ENCODE measurements around the gene FAM110C.
A peak's percentile ranks its signal among the peaks of the same experiment; 100 is the strongest.

The FAM110C gene

GRCh38 chr2:35852-36251, 10.5 kb downstream of the FAM110C start:
- H3K4me3 Mint-ChIP-seq = no peak overlapping the region
- H3K36me3 Mint-ChIP-seq (ENCODE audit: low read depth) = no peaks in the 10 kb centered on the region
- peaks cover 12% of the 10 kb centered on the region for H3K27me3 Mint-ChIP-seq (ENCODE audit: low read depth)
- H3K9me3 Mint-ChIP-seq = no peaks in the 10 kb centered on the region
- TF ChIP-seq CTCF (IDR thresholded peaks at IDR 0.05; ENCODE audit: unreplicated experiment in 3 of 3) = no peak
- no peak overlapping the region for H3K27ac Mint-ChIP-seq
- no peaks in the 10 kb centered on the region for H3K4me1 Mint-ChIP-seq

- TF ChIP-seq CTCF (IDR thresholded peaks at IDR 0.05; ENCODE audit: unreplicated experiment in 3 of 3) = no peak
- H3K4me3 Mint-ChIP-seq = no peak overlapping the region
- H3K4me1 Mint-ChIP-seq = no peaks in the 10 kb centered on the region
- H3K9me3 Mint-ChIP-seq = no peaks in the 10 kb centered on the region
- no peaks in the 10 kb centered on the region for H3K36me3 Mint-ChIP-seq (ENCODE audit: low read depth)
- H3K27me3 Mint-ChIP-seq (ENCODE audit: low read depth) = peaks cover 8% of the 10 kb centered on the region
- no peak overlapping the region for H3K27ac Mint-ChIP-seq
Measured at GRCh38 chr2:33620-34019, 12.7 kb downstream of the FAM110C start.

- H3K27me3 Mint-ChIP-seq (ENCODE audit: low read depth) = peaks cover 12% of the 10 kb centered on the region
- H3K27ac Mint-ChIP-seq = no peak overlapping the region
- H3K36me3 Mint-ChIP-seq (ENCODE audit: low read depth) = no peaks in the 10 kb centered on the region
- peaks cover 14% of the 10 kb centered on the region for H3K4me1 Mint-ChIP-seq
- no peaks in the 10 kb centered on the region for H3K9me3 Mint-ChIP-seq
- no peak overlapping the region for H3K4me3 Mint-ChIP-seq
- TF ChIP-seq CTCF (IDR thresholded peaks at IDR 0.05; ENCODE audit: unreplicated experiment in 3 of 3) = no peak
Measured at GRCh38 chr2:32068-32467, 14.2 kb downstream of the FAM110C start.

GRCh38 chr2:29253-29652, 17.1 kb downstream of the FAM110C start:
- Mint-ChIP-seq H3K36me3 (ENCODE audit: low read depth) (no peaks in the 10 kb centered on the region), H3K27me3 (ENCODE audit: low read depth) (peaks cover 16% of the 10 kb centered on the region), H3K9me3 (no peaks in the 10 kb centered on the region), H3K4me3 (no peak overlapping the region), H3K27ac (no peak overlapping the region), H3K4me1 (peaks cover 39% of the 10 kb centered on the region)
- TF ChIP-seq CTCF (IDR thresholded peaks at IDR 0.05; ENCODE audit: unreplicated experiment in 3 of 3) = no peak

GRCh38 chr2:28406-28975, 17.8 kb downstream of the FAM110C start:
- Mint-ChIP-seq H3K36me3 (ENCODE audit: low read depth) (no peaks in the 10 kb centered on the region), H3K4me3 (no peak overlapping the region), H3K27me3 (ENCODE audit: low read depth) (peaks cover 16% of the 10 kb centered on the region), H3K9me3 (no peaks in the 10 kb centered on the region), H3K4me1 (peaks cover 44% of the 10 kb centered on the region), H3K27ac (no peak overlapping the region)
- TF ChIP-seq CTCF (IDR thresholded peaks at IDR 0.05; ENCODE audit: unreplicated experiment in 3 of 3) = no peak

- Mint-ChIP-seq H3K27me3 (ENCODE audit: low read depth) (peaks cover 14% of the 10 kb centered on the region), H3K4me1 (peaks cover 44% of the 10 kb centered on the region), H3K27ac (peak overlapping the region in 1 of 3 experiments; percentile 58), H3K9me3 (no peaks in the 10 kb centered on the region), H3K36me3 (ENCODE audit: low read depth) (no peaks in the 10 kb centered on the region), H3K4me3 (peak overlapping the region in 1 of 3 experiments; percentile 27)
- no peak for TF ChIP-seq CTCF (IDR thresholded peaks at IDR 0.05; ENCODE audit: unreplicated experiment in 3 of 3)
Measured at GRCh38 chr2:26891-27290, 19.4 kb downstream of the FAM110C start.
